Vagina (tissue), 2 donors: ENCODE data around the gene FAM153A. TPM values are rescaled to one million over a fixed set of nuclear protein-coding genes. Genes with fewer than 3 reads are reported as not detected.
"Not testable (repeated sequence)": the region's sequence is repeated elsewhere in the genome, so short reads cannot be mapped to it uniquely, and the experiment has no call there.

Experiments used
- DNase-seq, 2 donors: peaks; one replicate each; pipeline ENCODE4 v3.0.0-alpha.2; 2017; ENCODE audit errors: extremely low spot score in 2 of 2
- H3K27ac ChIP-seq: fragments of 200-600 bp; sonication (generic); one replicate; pipeline ENCODE4 v1.5.1; 2019
- H3K27me3 ChIP-seq: fragments of 200-600 bp; sonication (generic); one replicate; pipeline ENCODE4 v1.5.1; 2019
- H3K36me3 ChIP-seq, 2 donors: fragments of 200-600 bp; sonication (generic); one replicate each; pipeline ENCODE4 v1.5.1; 2017 to 2019
- H3K4me1 ChIP-seq: fragments of 200-600 bp; sonication (generic); one replicate; pipeline ENCODE4 v1.5.1; 2019
- H3K4me3 ChIP-seq, 2 donors: fragments of 200-600 bp; sonication (generic); 1 replicate in 1 of 2; 2 replicates in 1 of 2; pipeline ENCODE4 v1.5.1; 2016 to 2019
- H3K9me3 ChIP-seq: fragments of 200-600 bp; sonication (generic); one replicate; pipeline ENCODE4 v1.5.1; 2019
- intact Hi-C: fragments of 100-400 bp; cut with DNase I; formaldehyde crosslinking; loops from one replicate; pipeline ENCODE4 v1.15.1; 2023
- total RNA-seq: library from RNA; depleted of rRNA; stranded (reverse); fragments of >200 nt; gene quantifications from one replicate; pipeline ENCODE4 v1.2.3, GENCODE V29; 2016

FAM153A gene
- total RNA-seq, 1 donor from 2014 or later: 4.2 TPM

GRCh38 chr5:177793272-177793671 is 10.6 kb upstream of the FAM153A start:
- H3K4me3 ChIP-seq, intact Hi-C loops, H3K4me1 ChIP-seq: not testable (repeated sequence)

GRCh38 chr5:177791649-177792048 is 8.9 kb upstream of the FAM153A start:
- intact Hi-C loops, H3K27ac ChIP-seq, DNase-seq, H3K27me3 ChIP-seq, H3K9me3 ChIP-seq, H3K4me3 ChIP-seq, H3K36me3 ChIP-seq, H3K4me1 ChIP-seq: not testable (repeated sequence)

More at GRCh38 chr5:177793272-177793671, 10.6 kb upstream of the FAM153A start:
- not testable (repeated sequence) for H3K27me3 ChIP-seq, H3K9me3 ChIP-seq, H3K27ac ChIP-seq, DNase-seq, H3K36me3 ChIP-seq

DNA sequence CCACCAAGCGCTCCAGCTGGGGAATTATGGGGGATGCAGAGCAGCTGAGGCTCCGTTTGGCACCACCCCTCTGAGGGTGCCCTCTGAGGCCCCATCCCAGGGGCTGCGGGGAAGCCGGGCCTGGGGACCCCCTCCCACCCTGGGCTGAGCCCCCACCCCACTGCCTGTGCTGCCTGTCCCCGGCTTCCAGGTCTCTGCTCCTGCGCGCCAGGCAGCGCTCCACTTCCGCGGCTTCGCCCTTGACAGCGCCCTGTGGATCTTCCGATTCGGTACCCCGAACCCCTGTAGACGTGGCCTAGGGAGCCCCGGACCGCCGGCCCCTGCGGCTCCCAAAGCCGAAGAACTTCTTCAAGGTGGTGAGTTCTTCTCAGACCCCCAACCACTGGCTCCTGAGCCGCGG is 530 bp downstream of the FAM153A start:
- H3K27ac ChIP-seq, DNase-seq, intact Hi-C loops, H3K4me1 ChIP-seq, H3K36me3 ChIP-seq, H3K4me3 ChIP-seq, H3K27me3 ChIP-seq, H3K9me3 ChIP-seq: not testable (repeated sequence)

DNA sequence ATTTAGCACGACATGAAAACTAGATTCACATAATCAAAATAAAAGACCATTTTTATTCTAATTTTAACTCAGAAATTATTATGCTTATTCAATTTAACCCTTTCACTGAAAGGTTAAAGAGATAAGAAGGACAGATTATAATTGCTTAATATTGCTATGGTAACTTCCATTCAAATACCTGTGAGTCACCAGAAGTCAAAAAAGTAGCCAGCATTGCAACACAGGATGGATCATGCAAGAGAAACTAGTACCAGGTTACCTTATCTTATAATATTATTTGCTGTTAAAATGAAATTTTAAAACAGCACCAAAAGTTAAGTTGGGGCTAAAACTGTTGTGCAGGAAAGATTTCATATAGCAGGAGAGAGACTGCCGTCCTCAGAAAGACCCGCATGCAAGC is 11.5 kb downstream of the FAM153A start:
- H3K36me3 ChIP-seq, DNase-seq, H3K4me3 ChIP-seq, H3K27ac ChIP-seq, intact Hi-C loops, H3K9me3 ChIP-seq, H3K4me1 ChIP-seq, H3K27me3 ChIP-seq: not testable (repeated sequence)

GRCh38 chr5:177770646-177771045 is 12.1 kb downstream of the FAM153A start:
- H3K27me3 ChIP-seq, H3K4me1 ChIP-seq, intact Hi-C loops, H3K9me3 ChIP-seq, H3K27ac ChIP-seq, H3K4me3 ChIP-seq, DNase-seq, H3K36me3 ChIP-seq: not testable (repeated sequence)

DNA sequence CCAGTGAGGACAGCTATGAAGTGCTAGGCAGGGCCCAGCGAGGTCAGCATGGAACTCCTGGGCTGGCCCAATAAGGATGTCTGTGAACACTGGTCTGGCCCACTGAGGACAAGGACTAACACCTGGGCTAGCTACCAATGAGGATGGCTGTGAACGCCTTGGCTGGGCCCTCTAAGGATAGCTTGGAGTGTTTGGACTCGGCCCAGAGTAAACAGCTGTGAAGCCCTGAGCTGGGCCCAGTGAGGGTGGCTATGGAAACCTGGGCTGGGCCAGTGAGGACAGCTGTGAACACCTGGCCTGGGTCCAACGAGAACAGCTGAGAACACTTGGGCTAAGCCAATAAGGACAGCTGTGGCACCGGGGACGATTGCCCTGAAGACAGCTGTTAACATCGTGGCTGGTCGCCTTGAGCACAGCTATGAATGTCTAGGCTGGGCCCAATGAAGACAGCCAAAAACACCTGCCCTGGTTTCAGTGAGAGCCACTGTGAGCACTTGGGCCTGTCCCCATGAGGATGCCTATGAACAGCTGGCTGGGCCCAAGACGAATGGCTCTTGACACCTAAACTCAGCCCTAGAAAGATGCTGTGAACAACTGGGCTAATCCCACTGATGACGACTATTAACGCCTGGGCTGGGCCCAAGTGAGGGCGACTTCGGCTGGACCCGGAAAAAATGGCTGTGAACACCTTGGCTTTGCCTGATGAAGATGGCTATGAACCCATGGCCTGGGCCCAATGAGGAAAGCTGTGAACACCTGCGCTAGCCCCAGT is 18.8 kb downstream of the FAM153A start:
- H3K4me1 ChIP-seq, H3K9me3 ChIP-seq, intact Hi-C loops, H3K36me3 ChIP-seq, H3K27me3 ChIP-seq, DNase-seq, H3K27ac ChIP-seq, H3K4me3 ChIP-seq: not testable (repeated sequence)

GRCh38 chr5:177760954-177761353 is 21.7 kb downstream of the FAM153A start:
- H3K36me3 ChIP-seq, H3K9me3 ChIP-seq, H3K27ac ChIP-seq, H3K4me1 ChIP-seq, intact Hi-C loops, H3K27me3 ChIP-seq, H3K4me3 ChIP-seq, DNase-seq: not testable (repeated sequence)

- H3K4me1 ChIP-seq, H3K27me3 ChIP-seq, H3K36me3 ChIP-seq, intact Hi-C loops, H3K4me3 ChIP-seq, H3K27ac ChIP-seq, H3K9me3 ChIP-seq, DNase-seq: not testable (repeated sequence)
Observed at GRCh38 chr5:177747354-177747753, 35.3 kb downstream of the FAM153A start.

GRCh38 chr5:177724858-177725257 is 57.8 kb downstream of the FAM153A start:
- intact Hi-C loops, H3K36me3 ChIP-seq, H3K4me3 ChIP-seq, DNase-seq, H3K4me1 ChIP-seq, H3K27ac ChIP-seq, H3K27me3 ChIP-seq, H3K9me3 ChIP-seq: not testable (repeated sequence)

DNA sequence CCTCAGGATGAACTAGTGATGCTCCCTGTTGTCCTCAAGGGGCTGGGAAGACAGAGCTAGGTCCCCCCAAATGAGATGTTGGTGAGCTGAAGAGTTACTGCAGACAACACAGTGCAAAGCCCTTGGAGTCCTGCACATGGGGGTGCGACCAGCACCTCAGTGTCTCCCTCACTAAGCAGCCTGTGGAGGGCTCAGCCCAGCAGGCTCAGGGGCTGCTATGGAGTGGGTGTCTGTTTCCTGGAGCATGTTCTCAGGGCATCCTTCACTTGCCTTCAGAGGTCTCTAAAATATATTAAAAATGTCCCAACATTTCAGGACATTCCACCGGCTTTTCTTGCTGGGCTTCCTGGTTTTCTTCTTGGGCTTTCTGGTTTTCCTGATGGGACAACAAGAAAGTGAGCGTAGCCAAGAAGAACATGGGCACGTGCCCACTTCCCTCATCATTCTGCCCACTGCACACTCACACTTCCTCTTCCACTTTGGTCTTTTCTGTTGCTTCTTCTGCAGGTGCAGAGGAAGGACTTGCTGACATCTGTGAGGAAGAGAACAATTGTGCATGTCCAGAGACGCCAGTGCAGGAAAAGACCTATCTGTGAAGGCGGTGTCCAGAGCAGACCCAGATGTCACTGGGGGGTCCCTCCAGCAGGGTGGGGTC is 58.7 kb downstream of the FAM153A start:
- H3K4me3 ChIP-seq, H3K36me3 ChIP-seq, H3K4me1 ChIP-seq, DNase-seq, H3K27ac ChIP-seq, intact Hi-C loops, H3K9me3 ChIP-seq, H3K27me3 ChIP-seq: not testable (repeated sequence)

DNA sequence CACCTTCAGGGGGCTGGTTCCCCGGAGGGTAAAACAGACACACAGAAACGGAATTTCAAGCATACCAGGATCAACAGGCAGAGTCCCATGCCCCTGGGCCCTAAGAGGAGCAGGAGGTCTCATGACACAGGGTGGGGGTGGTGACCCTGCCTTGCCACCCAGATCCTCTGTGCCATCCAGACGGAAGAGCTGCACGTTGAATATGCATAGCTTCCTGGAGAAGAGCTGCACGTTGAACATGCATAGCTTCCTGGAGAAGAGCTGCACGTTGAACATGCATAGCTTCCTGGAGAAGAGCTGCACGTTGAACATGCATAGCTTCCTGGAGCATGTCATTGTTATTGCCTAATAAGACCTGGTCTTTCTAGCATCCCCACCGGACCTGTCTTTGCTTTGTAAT is 59.9 kb downstream of the FAM153A start:
- H3K4me1 ChIP-seq, H3K27me3 ChIP-seq, H3K9me3 ChIP-seq, intact Hi-C loops, H3K27ac ChIP-seq, H3K4me3 ChIP-seq, H3K36me3 ChIP-seq, DNase-seq: not testable (repeated sequence)

- H3K4me3 ChIP-seq, H3K27me3 ChIP-seq, H3K27ac ChIP-seq, DNase-seq, H3K9me3 ChIP-seq, H3K4me1 ChIP-seq, intact Hi-C loops, H3K36me3 ChIP-seq: not testable (repeated sequence)
Observed at GRCh38 chr5:177719989-177720388, 62.7 kb downstream of the FAM153A start.

DNA sequence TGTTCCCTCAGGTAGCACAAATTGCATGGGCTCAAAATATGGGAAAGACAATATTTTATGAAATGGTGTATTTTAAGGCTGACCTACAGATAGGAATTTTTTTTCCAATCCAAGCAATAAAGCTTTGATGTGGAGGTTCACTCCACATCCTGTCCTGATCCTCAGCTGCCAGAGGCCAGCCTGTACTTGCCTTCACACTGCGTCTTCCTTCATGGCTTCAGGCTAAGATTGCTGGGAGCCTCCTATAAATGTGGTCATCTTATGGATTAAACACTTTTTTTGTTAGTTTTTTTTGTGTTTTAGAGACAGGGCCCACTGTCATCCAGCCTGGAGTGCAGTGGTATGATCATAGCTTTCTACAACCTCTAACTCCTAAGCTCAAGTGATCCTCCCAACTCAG is 67.3 kb downstream of the FAM153A start:
- DNase-seq, H3K4me1 ChIP-seq, H3K9me3 ChIP-seq, H3K27me3 ChIP-seq, H3K27ac ChIP-seq, intact Hi-C loops, H3K4me3 ChIP-seq, H3K36me3 ChIP-seq: not testable (repeated sequence)

- H3K4me1 ChIP-seq, H3K4me3 ChIP-seq, DNase-seq, intact Hi-C loops, H3K27ac ChIP-seq, H3K36me3 ChIP-seq, H3K9me3 ChIP-seq, H3K27me3 ChIP-seq: not testable (repeated sequence)
Observed at GRCh38 chr5:177696100-177696499, 86.6 kb downstream of the FAM153A start.
